RWPE2 (cell line): ENCODE measurements around the gene IL1RL1.
A peak's percentile ranks its signal among the peaks of the same experiment; 100 is the strongest.
"Not testable (repeated sequence)": the region's sequence is repeated elsewhere in the genome, so short reads cannot be mapped to it uniquely, and the experiment has no call there.

Source experiments
- ATAC-seq: fragments of 200-7000 bp; cut with Tn5 transposase; 3 replicates; pipeline ENCODE4 v1.9.1; 2021; ENCODE audit warnings: low read depth
- DNase-seq: peaks from one replicate; pipeline ENCODE4 v3.0.0-alpha.2; 2020; ENCODE audit warnings: low spot score
- H3K27ac ChIP-seq: fragments of 450-650 bp; 2 replicates; pipeline ENCODE4 v1.5.1; 2017; ENCODE audit warnings: mild to moderate bottlenecking; ENCODE audit not compliant: poor library complexity, severe bottlenecking
- H3K27me3 ChIP-seq: fragments of 250-450 bp; sonication (Bioruptor Pico); 2 replicates; pipeline ENCODE4 v1.5.1; 2021; ENCODE audit warnings: mild to moderate bottlenecking, moderate library complexity; ENCODE audit not compliant: insufficient read depth, poor library complexity, severe bottlenecking
- H3K36me3 ChIP-seq: fragments of 250-450 bp; sonication (Bioruptor Pico); 2 replicates; pipeline ENCODE4 v1.5.1; 2020; ENCODE audit warnings: low read depth, mild to moderate bottlenecking, moderate library complexity
- H3K4me1 ChIP-seq: fragments of 250-450 bp; sonication (Bioruptor Pico); 2 replicates; pipeline ENCODE4 v1.5.1; 2021; ENCODE audit warnings: mild to moderate bottlenecking, moderate library complexity; ENCODE audit not compliant: insufficient read depth, poor library complexity, severe bottlenecking
- H3K4me3 ChIP-seq: fragments of 250-450 bp; sonication (Bioruptor Pico); 2 replicates; pipeline ENCODE4 v1.5.1; 2021; ENCODE audit warnings: mild to moderate bottlenecking, moderate library complexity; ENCODE audit not compliant: severe bottlenecking
- H3K9me3 ChIP-seq: fragments of 250-450 bp; sonication (Bioruptor Pico); 2 replicates; pipeline ENCODE4 v1.5.1; 2021; ENCODE audit warnings: mild to moderate bottlenecking, moderate library complexity; ENCODE audit not compliant: severe bottlenecking
- CTCF ChIP-seq: fragments of 450-650 bp; IDR thresholded peaks from one replicate; pipeline ENCODE4 v1.5.1; 2017; ENCODE audit warnings: mild to moderate bottlenecking, moderate library complexity; ENCODE audit not compliant: poor library complexity, severe bottlenecking

IL1RL1 gene

GRCh38 chr2:102315921-102316320, 4.6 kb downstream of the IL1RL1 start:
- TF ChIP-seq CTCF, result no peak
- Histone ChIP-seq H3K27me3 (no peaks in the 10 kb centered on the region), H3K4me3 (no peak overlapping the region), H3K4me1 (peaks cover 33% of the 10 kb centered on the region), H3K36me3 (no peaks in the 10 kb centered on the region), H3K9me3 (no peaks in the 10 kb centered on the region), H3K27ac (peak overlapping the region; percentile 27)
- no peak for DNase-seq
- no peak for ATAC-seq

- H3K9me3 ChIP-seq, result no peaks in the 10 kb centered on the region
- H3K4me3 ChIP-seq, result no peak overlapping the region
- TF ChIP-seq CTCF, result no peak
- no peaks in the 10 kb centered on the region for H3K36me3 ChIP-seq
- DNase-seq, result no peak
- H3K27ac ChIP-seq, result no peak overlapping the region
- peaks cover 31% of the 10 kb centered on the region for H3K4me1 ChIP-seq
- no peaks in the 10 kb centered on the region for H3K27me3 ChIP-seq
- ATAC-seq, result peak; percentile 64
Measured at GRCh38 chr2:102317715-102318114, 6.4 kb downstream of the IL1RL1 start.

GRCh38 chr2:102318437-102318836, 7.1 kb downstream of the IL1RL1 start:
- H3K36me3 ChIP-seq, result no peaks in the 10 kb centered on the region
- peaks cover 24% of the 10 kb centered on the region for H3K4me1 ChIP-seq
- DNase-seq (no peak), ATAC-seq (no peak)
- H3K9me3 ChIP-seq, result no peaks in the 10 kb centered on the region
- no peak for TF ChIP-seq CTCF
- no peak overlapping the region for H3K27ac ChIP-seq
- no peak overlapping the region for H3K4me3 ChIP-seq
- H3K27me3 ChIP-seq, result no peaks in the 10 kb centered on the region

GRCh38 chr2:102321941-102322719, 10.8 kb downstream of the IL1RL1 start:
- no peak for TF ChIP-seq CTCF
- Histone ChIP-seq H3K4me1 (peaks cover 9% of the 10 kb centered on the region), H3K27me3 (no peaks in the 10 kb centered on the region), H3K36me3 (no peaks in the 10 kb centered on the region), H3K9me3 (no peaks in the 10 kb centered on the region), H3K4me3 (no peak overlapping the region), H3K27ac (no peak overlapping the region)
- DNase-seq, result no peak
- ATAC-seq, result no peak

- not testable (repeated sequence) for H3K27me3 ChIP-seq, DNase-seq, ATAC-seq, H3K4me3 ChIP-seq, H3K27ac ChIP-seq, H3K36me3 ChIP-seq, H3K9me3 ChIP-seq, H3K4me1 ChIP-seq
Measured at GRCh38 chr2:102324914-102325313, 13.6 kb downstream of the IL1RL1 start.
